RWPE2 (cell line): ENCODE data around the gene ARPC5L.
A peak's percentile ranks its signal among the peaks of the same experiment; 100 is the strongest.

Source experiments
- ATAC-seq: fragments of 200-7000 bp; cut with Tn5 transposase; 3 replicates; pipeline ENCODE4 v1.9.1; 2021; ENCODE audit warnings: low read depth
- DNase-seq: peaks from one replicate; pipeline ENCODE4 v3.0.0-alpha.2; 2020; ENCODE audit warnings: low spot score
- H3K27ac ChIP-seq: fragments of 450-650 bp; 2 replicates; pipeline ENCODE4 v1.5.1; 2017; ENCODE audit warnings: mild to moderate bottlenecking; ENCODE audit not compliant: poor library complexity, severe bottlenecking
- H3K27me3 ChIP-seq: fragments of 250-450 bp; sonication (Bioruptor Pico); 2 replicates; pipeline ENCODE4 v1.5.1; 2021; ENCODE audit warnings: mild to moderate bottlenecking, moderate library complexity; ENCODE audit not compliant: insufficient read depth, poor library complexity, severe bottlenecking
- H3K36me3 ChIP-seq: fragments of 250-450 bp; sonication (Bioruptor Pico); 2 replicates; pipeline ENCODE4 v1.5.1; 2020; ENCODE audit warnings: low read depth, mild to moderate bottlenecking, moderate library complexity
- H3K4me1 ChIP-seq: fragments of 250-450 bp; sonication (Bioruptor Pico); 2 replicates; pipeline ENCODE4 v1.5.1; 2021; ENCODE audit warnings: mild to moderate bottlenecking, moderate library complexity; ENCODE audit not compliant: insufficient read depth, poor library complexity, severe bottlenecking
- H3K4me3 ChIP-seq: fragments of 250-450 bp; sonication (Bioruptor Pico); 2 replicates; pipeline ENCODE4 v1.5.1; 2021; ENCODE audit warnings: mild to moderate bottlenecking, moderate library complexity; ENCODE audit not compliant: severe bottlenecking
- H3K9me3 ChIP-seq: fragments of 250-450 bp; sonication (Bioruptor Pico); 2 replicates; pipeline ENCODE4 v1.5.1; 2021; ENCODE audit warnings: mild to moderate bottlenecking, moderate library complexity; ENCODE audit not compliant: severe bottlenecking
- TF ChIP-seq, protein P1 (sequence below): fragments of 450-650 bp; IDR thresholded peaks from one replicate; pipeline ENCODE4 v1.5.1; 2017; ENCODE audit warnings: mild to moderate bottlenecking, moderate library complexity; ENCODE audit not compliant: poor library complexity, severe bottlenecking

Gene ARPC5L

DNA sequence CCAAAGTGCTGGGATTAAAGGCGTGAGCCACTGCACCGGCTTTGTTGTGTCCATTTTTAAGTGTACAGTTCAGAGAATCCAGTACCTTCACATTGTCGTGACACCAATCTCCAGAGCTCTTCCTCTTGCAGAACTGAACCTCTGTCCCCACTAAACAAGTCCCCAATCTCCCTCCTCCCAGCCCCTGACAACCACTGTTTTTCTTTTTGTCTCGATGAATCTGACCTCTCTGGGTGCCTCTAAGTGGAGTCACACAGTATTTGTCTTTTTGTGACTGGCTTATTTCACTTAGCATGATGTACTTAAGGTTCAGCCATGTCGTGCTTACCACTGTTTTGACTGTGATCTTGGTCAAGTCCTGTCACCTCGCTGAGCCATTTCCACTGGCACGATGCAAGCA, 7.1 kb upstream of the ARPC5L start:
- DNase-seq (no peak), ATAC-seq (no peak)
- Histone ChIP-seq H3K4me3 (no peak overlapping the region), H3K36me3 (peaks cover 30% of the 10 kb centered on the region), H3K27me3 (no peaks in the 10 kb centered on the region), H3K27ac (no peak overlapping the region), H3K9me3 (no peaks in the 10 kb centered on the region), H3K4me1 (no peaks in the 10 kb centered on the region)
- TF ChIP-seq, protein P1, sequence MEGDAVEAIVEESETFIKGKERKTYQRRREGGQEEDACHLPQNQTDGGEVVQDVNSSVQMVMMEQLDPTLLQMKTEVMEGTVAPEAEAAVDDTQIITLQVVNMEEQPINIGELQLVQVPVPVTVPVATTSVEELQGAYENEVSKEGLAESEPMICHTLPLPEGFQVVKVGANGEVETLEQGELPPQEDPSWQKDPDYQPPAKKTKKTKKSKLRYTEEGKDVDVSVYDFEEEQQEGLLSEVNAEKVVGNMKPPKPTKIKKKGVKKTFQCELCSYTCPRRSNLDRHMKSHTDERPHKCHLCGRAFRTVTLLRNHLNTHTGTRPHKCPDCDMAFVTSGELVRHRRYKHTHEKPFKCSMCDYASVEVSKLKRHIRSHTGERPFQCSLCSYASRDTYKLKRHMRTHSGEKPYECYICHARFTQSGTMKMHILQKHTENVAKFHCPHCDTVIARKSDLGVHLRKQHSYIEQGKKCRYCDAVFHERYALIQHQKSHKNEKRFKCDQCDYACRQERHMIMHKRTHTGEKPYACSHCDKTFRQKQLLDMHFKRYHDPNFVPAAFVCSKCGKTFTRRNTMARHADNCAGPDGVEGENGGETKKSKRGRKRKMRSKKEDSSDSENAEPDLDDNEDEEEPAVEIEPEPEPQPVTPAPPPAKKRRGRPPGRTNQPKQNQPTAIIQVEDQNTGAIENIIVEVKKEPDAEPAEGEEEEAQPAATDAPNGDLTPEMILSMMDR: no peak

DNA sequence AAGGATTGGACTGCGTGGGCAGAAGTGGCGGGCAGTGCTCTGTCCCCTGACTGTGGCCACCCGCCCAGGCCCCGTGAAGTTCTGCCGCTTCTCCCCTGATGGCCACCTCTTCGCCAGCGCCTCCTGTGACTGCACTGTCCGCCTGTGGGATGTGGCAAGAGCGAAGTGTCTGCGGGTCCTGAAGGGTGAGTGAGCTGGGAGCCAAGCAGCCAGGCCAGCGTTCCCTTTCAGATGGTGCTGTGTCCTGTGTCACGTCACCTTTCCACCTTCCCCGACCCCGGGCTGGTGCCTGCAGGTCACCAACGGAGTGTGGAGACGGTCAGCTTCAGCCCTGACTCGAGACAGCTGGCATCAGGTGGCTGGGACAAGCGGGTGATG, 6.4 kb upstream of the ARPC5L start:
- Histone ChIP-seq H3K4me3 (no peak overlapping the region), H3K27ac (no peak overlapping the region), H3K36me3 (peaks cover 37% of the 10 kb centered on the region), H3K9me3 (no peaks in the 10 kb centered on the region), H3K27me3 (no peaks in the 10 kb centered on the region), H3K4me1 (no peaks in the 10 kb centered on the region)
- DNase-seq (no peak), ATAC-seq (no peak)
- TF ChIP-seq, protein P1: no peak

DNA sequence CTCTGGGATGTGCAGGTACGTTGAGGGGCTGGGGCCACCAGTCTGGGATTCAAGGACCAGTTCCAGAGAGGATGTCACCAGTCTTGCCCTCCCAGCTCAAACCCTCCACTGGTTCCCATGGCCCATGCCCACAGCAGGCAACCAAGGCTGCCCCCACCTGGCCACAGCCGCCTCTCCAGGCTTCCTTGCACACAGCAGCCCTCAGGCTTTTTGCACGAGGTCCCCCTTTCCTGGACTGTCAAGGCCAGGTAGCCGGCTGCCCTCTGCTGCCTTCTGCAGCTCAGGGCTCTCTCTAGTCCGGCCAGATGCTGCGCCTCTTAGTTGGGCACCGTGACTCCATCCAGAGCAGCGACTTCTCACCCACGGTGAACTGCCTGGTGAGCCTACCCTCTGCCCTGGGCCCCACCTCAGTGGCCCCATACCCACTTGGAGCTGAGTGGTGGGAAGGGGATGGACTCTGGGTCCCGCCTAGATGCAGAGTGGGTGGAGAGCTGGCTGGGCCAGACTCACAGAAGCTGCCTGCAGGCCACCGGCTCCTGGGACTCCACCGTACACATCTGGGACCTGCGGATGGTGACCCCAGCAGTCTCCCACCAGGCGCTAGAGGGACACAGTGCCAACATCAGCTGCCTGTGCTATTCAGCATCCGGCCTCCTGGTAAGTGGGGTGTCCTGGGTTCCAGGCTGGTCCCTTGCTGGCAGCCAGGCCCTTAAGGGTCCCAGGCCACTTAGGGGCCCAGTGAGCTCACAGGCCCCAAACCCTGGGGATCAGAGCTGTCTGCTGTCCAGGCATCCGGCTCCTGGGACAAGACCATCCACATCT, 5.8 kb upstream of the ARPC5L start:
- Histone ChIP-seq H3K4me1 (no peaks in the 10 kb centered on the region), H3K4me3 (no peak overlapping the region), H3K27me3 (no peaks in the 10 kb centered on the region), H3K9me3 (no peaks in the 10 kb centered on the region), H3K36me3 (peaks cover 43% of the 10 kb centered on the region), H3K27ac (no peak overlapping the region)
- DNase-seq: no peak
- ATAC-seq: peak; percentile 33
- TF ChIP-seq, protein P1: peak; percentile 44

DNA sequence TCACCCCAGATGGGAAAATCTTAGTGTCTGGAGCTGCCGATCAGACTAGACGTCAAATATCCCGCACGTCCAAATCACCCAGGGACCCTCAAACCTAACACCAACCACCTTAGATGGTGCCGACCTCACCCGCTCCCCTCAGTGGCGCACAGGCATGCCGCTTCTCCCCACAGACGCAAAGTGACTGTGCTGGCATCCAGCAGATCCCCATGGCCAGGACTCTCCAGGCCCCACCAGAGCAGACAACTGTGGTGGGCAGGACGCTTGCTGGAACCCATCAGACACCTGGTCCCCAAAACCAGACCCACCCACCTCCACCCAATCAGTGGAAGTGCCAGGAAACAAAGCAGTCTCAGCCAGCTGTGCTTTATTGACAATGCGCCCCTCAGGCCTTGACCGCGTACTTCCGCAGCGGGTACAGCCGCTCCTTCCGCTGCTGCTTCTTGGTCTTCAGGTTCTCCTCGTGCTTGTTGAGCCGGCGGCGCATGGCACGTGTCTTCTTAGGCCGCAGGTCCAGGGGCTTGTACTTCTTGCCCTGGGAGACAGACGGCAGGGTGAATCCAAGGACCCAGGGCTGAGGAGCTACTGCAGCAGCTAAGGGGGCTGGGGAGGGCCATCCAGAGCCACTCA, 4.3 kb upstream of the ARPC5L start:
- no peaks in the 10 kb centered on the region for H3K27me3 ChIP-seq
- no peaks in the 10 kb centered on the region for H3K9me3 ChIP-seq
- no peak overlapping the region for H3K4me3 ChIP-seq
- DNase-seq (no peak), ATAC-seq (no peak)
- H3K36me3 ChIP-seq: peaks cover 47% of the 10 kb centered on the region
- TF ChIP-seq, protein P1: no peak
- no peak overlapping the region for H3K27ac ChIP-seq
- no peaks in the 10 kb centered on the region for H3K4me1 ChIP-seq
